Measurements from ENCODE around the gene CLCN3. TPM values are rescaled to one million over a fixed set of nuclear protein-coding genes. Genes with fewer than 3 reads are reported as not detected.

CLCN3 gene
- total RNA-seq, 1 experiment from 2014 or later = 29.1 TPM

DNA sequence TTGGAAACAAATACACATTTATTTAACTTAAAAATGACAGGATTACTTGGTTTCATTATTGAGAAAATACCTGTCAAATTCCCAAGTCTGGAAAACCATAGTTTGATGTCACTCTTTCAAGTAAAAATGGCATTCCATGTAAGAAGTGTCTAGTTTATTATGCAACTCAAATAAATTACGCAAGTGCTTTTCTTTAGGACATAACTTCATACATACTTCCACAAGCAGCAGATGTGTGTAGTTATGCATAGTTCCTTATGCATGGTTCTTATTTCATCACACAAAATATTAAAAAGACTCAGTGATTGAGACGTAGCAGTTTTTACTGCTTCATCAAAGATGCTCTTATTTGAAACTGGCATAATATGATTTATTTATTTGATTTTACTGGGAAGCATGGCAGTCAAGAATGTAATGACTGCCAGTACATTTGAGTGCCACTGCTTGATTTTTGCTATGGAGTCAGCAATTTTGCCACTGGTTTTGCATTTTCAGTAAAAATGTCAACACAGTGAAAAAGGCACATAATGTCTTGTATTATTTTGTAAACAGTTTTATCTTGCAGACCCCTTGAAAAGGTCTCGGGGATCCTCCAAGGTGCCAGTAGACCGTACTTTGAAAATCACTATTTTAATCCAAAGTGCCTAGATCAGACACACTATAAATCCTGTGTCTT lies 62.1 kb downstream of the CLCN3 start:
- ChIA-PET POLR2A (no interaction called here), CTCF (no interaction called here)
- DNase-seq (ENCODE audit: low spot score) (no peak), ATAC-seq (no peak)
- no peaks in the 10 kb centered on the region for H3K4me1 Mint-ChIP-seq
- H3K4me3 Mint-ChIP-seq = no peak overlapping the region
- H3K27ac Mint-ChIP-seq = no peak overlapping the region
- H3K9me3 Mint-ChIP-seq = peaks cover 20% of the 10 kb centered on the region
- peaks cover 25% of the 10 kb centered on the region for H3K36me3 Mint-ChIP-seq
- no peak for TF ChIP-seq SMAD4 (CRISPR knock-in tag; IDR thresholded peaks at IDR 0.05)
- no peak for TF ChIP-seq E2F1 (CRISPR knock-in tag; IDR thresholded peaks at IDR 0.05)
- TF ChIP-seq TP53 (CRISPR knock-in tag; IDR thresholded peaks at IDR 0.05) = no peak
- no peak for TF ChIP-seq NR2C2 (CRISPR knock-in tag; IDR thresholded peaks at IDR 0.05)
- TF ChIP-seq ATF1 (CRISPR knock-in tag; IDR thresholded peaks at IDR 0.05) = no peak
- TF ChIP-seq PRDM15 (CRISPR knock-in tag; IDR thresholded peaks at IDR 0.05) = no peak
- TF ChIP-seq GTF2I (CRISPR knock-in tag; conservative IDR thresholded peaks at IDR 0.05) = no peak
- H3K27me3 Mint-ChIP-seq (ENCODE audit: low read depth) = no peaks in the 10 kb centered on the region

GRCh38 chr4:169689681-169690080 lies 69.3 kb downstream of the CLCN3 start:
- no peaks in the 10 kb centered on the region for H3K9me3 Mint-ChIP-seq
- H3K4me3 Mint-ChIP-seq = no peak overlapping the region
- H3K36me3 Mint-ChIP-seq = peaks cover 20% of the 10 kb centered on the region
- H3K27me3 Mint-ChIP-seq (ENCODE audit: low read depth) = no peaks in the 10 kb centered on the region
- no peak for TF ChIP-seq ZNF138 (CRISPR knock-in tag; conservative IDR thresholded peaks at IDR 0.05)
- TF ChIP-seq, protein P1, sequence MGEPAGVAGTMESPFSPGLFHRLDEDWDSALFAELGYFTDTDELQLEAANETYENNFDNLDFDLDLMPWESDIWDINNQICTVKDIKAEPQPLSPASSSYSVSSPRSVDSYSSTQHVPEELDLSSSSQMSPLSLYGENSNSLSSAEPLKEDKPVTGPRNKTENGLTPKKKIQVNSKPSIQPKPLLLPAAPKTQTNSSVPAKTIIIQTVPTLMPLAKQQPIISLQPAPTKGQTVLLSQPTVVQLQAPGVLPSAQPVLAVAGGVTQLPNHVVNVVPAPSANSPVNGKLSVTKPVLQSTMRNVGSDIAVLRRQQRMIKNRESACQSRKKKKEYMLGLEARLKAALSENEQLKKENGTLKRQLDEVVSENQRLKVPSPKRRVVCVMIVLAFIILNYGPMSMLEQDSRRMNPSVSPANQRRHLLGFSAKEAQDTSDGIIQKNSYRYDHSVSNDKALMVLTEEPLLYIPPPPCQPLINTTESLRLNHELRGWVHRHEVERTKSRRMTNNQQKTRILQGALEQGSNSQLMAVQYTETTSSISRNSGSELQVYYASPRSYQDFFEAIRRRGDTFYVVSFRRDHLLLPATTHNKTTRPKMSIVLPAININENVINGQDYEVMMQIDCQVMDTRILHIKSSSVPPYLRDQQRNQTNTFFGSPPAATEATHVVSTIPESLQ (CRISPR knock-in tag; IDR thresholded peaks at IDR 0.05) = no peak
- TF ChIP-seq, protein P2, sequence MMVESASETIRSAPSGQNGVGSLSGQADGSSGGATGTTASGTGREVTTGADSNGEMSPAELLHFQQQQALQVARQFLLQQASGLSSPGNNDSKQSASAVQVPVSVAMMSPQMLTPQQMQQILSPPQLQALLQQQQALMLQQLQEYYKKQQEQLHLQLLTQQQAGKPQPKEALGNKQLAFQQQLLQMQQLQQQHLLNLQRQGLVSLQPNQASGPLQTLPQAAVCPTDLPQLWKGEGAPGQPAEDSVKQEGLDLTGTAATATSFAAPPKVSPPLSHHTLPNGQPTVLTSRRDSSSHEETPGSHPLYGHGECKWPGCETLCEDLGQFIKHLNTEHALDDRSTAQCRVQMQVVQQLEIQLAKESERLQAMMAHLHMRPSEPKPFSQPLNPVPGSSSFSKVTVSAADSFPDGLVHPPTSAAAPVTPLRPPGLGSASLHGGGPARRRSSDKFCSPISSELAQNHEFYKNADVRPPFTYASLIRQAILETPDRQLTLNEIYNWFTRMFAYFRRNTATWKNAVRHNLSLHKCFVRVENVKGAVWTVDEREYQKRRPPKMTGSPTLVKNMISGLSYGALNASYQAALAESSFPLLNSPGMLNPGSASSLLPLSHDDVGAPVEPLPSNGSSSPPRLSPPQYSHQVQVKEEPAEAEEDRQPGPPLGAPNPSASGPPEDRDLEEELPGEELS (CRISPR knock-in tag; IDR thresholded peaks at IDR 0.05) = no peak
- DNase-seq (ENCODE audit: low spot score) = no peak
- POLR2A ChIA-PET = interaction anchor here (0.7 kb wide), 3 partner anchors 8 to 68 kb away, joined by 5 to 12 read pairs (median 7); partner anchors contain the start of gene HPF1
- no peak for ATAC-seq
- H3K27ac Mint-ChIP-seq = no peak overlapping the region
- CTCF ChIA-PET = no interaction called here
- no peaks in the 10 kb centered on the region for H3K4me1 Mint-ChIP-seq

GRCh38 chr4:169690787-169691186 lies 70.4 kb downstream of the CLCN3 start:
- ATAC-seq = no peak
- H3K4me1 Mint-ChIP-seq = no peaks in the 10 kb centered on the region
- no peak overlapping the region for H3K4me3 Mint-ChIP-seq
- H3K36me3 Mint-ChIP-seq = peaks cover 19% of the 10 kb centered on the region
- no peaks in the 10 kb centered on the region for H3K9me3 Mint-ChIP-seq
- ChIA-PET POLR2A (no interaction called here), CTCF (no interaction called here)
- no peak overlapping the region for H3K27ac Mint-ChIP-seq
- DNase-seq (ENCODE audit: low spot score) = no peak
- no peaks in the 10 kb centered on the region for H3K27me3 Mint-ChIP-seq (ENCODE audit: low read depth)
- TF ChIP-seq GTF2I (CRISPR knock-in tag; conservative IDR thresholded peaks at IDR 0.05) (no peak), SMAD3 (CRISPR knock-in tag; IDR thresholded peaks at IDR 0.05; ENCODE audit: borderline replicate concordance) (no peak)
